Upper lobe of right lung (tissue), 1 donor: ENCODE results near the gene MRPL12. TPM values are rescaled to one million over a fixed set of nuclear protein-coding genes. Genes with fewer than 3 reads are reported as not detected.

Source experiments
- ATAC-seq: fragments of 200-7000 bp; cut with Tn5 transposase; one replicate; pipeline ENCODE4 v1.9.1; 2020; ENCODE audit warnings: mild to moderate bottlenecking, moderate library complexity
- DNase-seq: peaks from one replicate; pipeline ENCODE4 v3.0.0-alpha.2; 2020
- H3K27ac ChIP-seq: fragments of 200-600 bp; one replicate; pipeline ENCODE4 v1.8.0; 2022
- H3K27me3 ChIP-seq: fragments of 200-600 bp; one replicate; pipeline ENCODE4 v1.8.0; 2022; ENCODE audit warnings: mild to moderate bottlenecking
- H3K36me3 ChIP-seq: fragments of 200-600 bp; one replicate; pipeline ENCODE4 v1.8.0; 2022
- H3K4me1 ChIP-seq: fragments of 200-600 bp; one replicate; pipeline ENCODE4 v1.8.0; 2022
- H3K4me3 ChIP-seq: fragments of 200-600 bp; one replicate; pipeline ENCODE4 v1.8.0; 2022; ENCODE audit warnings: mild to moderate bottlenecking
- H3K9me3 ChIP-seq: fragments of 200-600 bp; one replicate; pipeline ENCODE4 v1.8.0; 2022
- CTCF ChIP-seq: fragments of 200-600 bp; IDR thresholded peaks from one replicate; pipeline ENCODE4 v1.8.0; 2022; ENCODE audit warnings: antibody characterized with exemption
- intact Hi-C: fragments of 100-400 bp; cut with DNase I; formaldehyde crosslinking; loops from one replicate; pipeline ENCODE4 v1.11.0; 2022
- total RNA-seq: library from RNA; stranded (reverse); fragmentation: NEBNext Ultra II Directional; extraction: Animal tissue kit (Norgen Biotek cat#: 25700); gene quantifications from one replicate; pipeline ENCODE4 v1.2.1, GENCODE V29; 2021
- donor health status: DM: no; HTN: yes; CAD: no; lungs with severe emphysema.

The MRPL12 gene
- total RNA-seq, 1 donor from 2014 or later, result 40.3 TPM

- TF ChIP-seq CTCF, result no peak
- H3K9me3 ChIP-seq, result no peaks in the 10 kb centered on the region
- H3K27ac ChIP-seq, result no peak overlapping the region
- intact Hi-C loops, result no loop called here
- H3K36me3 ChIP-seq, result no peaks in the 10 kb centered on the region
- peak; percentile 91 for ATAC-seq
- H3K4me1 ChIP-seq, result peaks cover 7% of the 10 kb centered on the region
- no peak overlapping the region for H3K4me3 ChIP-seq
- H3K27me3 ChIP-seq, result no peaks in the 10 kb centered on the region
- DNase-seq, result peak; percentile 92
These were observed 19.3 kb downstream of the MRPL12 start for GRCh38 chr17:81722184-81723120.

GRCh38 chr17:81723651-81724209, 20.6 kb downstream of the MRPL12 start:
- no peak for TF ChIP-seq CTCF
- DNase-seq (no peak), ATAC-seq (no peak)
- intact Hi-C loops, result no loop called here
- H3K27me3 ChIP-seq, result no peaks in the 10 kb centered on the region
- no peaks in the 10 kb centered on the region for H3K36me3 ChIP-seq
- H3K4me1 ChIP-seq, result peaks cover 7% of the 10 kb centered on the region
- no peaks in the 10 kb centered on the region for H3K9me3 ChIP-seq
- no peak overlapping the region for H3K27ac ChIP-seq
- H3K4me3 ChIP-seq, result no peak overlapping the region

- no peak for TF ChIP-seq CTCF
- Histone ChIP-seq H3K9me3 (no peaks in the 10 kb centered on the region), H3K36me3 (no peaks in the 10 kb centered on the region), H3K27me3 (peaks cover 1% of the 10 kb centered on the region), H3K4me1 (peaks cover 7% of the 10 kb centered on the region), H3K27ac (no peak overlapping the region), H3K4me3 (no peak overlapping the region)
- no peak for DNase-seq
- intact Hi-C loops, result no loop called here
- ATAC-seq, result no peak
These were observed 22.3 kb downstream of the MRPL12 start for GRCh38 chr17:81725439-81725838.

- no peak overlapping the region for H3K4me3 ChIP-seq
- no peak for TF ChIP-seq CTCF
- peaks cover 4% of the 10 kb centered on the region for H3K27me3 ChIP-seq
- no peak overlapping the region for H3K27ac ChIP-seq
- DNase-seq (peak; percentile 68), ATAC-seq (peak; percentile 64)
- intact Hi-C loops, result no loop called here
- no peaks in the 10 kb centered on the region for H3K36me3 ChIP-seq
- peaks cover 7% of the 10 kb centered on the region for H3K4me1 ChIP-seq
- no peaks in the 10 kb centered on the region for H3K9me3 ChIP-seq
These were observed 22.8 kb downstream of the MRPL12 start for GRCh38 chr17:81726004-81726403.

- H3K4me1 ChIP-seq, result peaks cover under 1% of the 10 kb centered on the region
- no peak overlapping the region for H3K27ac ChIP-seq
- H3K27me3 ChIP-seq, result peaks cover 4% of the 10 kb centered on the region
- TF ChIP-seq CTCF, result no peak
- intact Hi-C loops, result no loop called here
- H3K9me3 ChIP-seq, result no peaks in the 10 kb centered on the region
- DNase-seq (peak; percentile 63), ATAC-seq (no peak)
- H3K4me3 ChIP-seq, result no peak overlapping the region
- no peaks in the 10 kb centered on the region for H3K36me3 ChIP-seq
These were observed 24.3 kb downstream of the MRPL12 start for GRCh38 chr17:81727324-81728031.
